Lower leg skin (tissue), 3 donors: ENCODE measurements around the gene INO80B.

ENCODE experiments used
- POLR2A ChIP-seq, 2 donors: fragments of 450-650 bp; IDR thresholded peaks; one replicate each; pipeline ENCODE4 v1.6.1; 2016 to 2017; ENCODE audit warnings: antibody characterized with exemption in 2 of 2, mild to moderate bottlenecking in 1 of 2, moderate library complexity in 1 of 2
- TF ChIP-seq, protein P1 (sequence below), 3 donors: fragments of 450-650 bp; IDR thresholded peaks; one replicate each; pipeline ENCODE4 v1.5.1; 2016; ENCODE audit warnings: antibody characterized with exemption in 3 of 3, mild to moderate bottlenecking in 3 of 3, moderate library complexity in 2 of 3

DNA sequence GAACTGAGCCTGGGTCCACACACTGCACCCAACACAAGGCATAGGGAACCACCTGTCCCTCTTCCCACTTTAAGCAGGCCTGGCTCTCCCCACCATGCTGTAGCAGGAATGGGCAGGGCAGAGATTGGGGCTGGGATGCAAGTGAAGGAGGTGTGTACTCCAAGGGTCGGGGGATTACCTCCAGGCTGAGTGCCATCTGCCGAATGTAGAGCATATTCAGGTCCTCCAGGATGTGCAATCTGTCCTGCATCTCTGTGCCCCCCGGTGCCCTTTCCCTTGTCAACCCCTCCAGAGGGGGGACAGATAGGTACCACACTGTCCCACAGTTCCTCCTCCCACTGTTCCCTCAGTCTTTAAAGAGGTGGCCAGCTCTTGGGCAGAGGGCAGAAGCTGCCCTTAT lies 15.5 kb upstream of the INO80B start:
- no peak for TF ChIP-seq POLR2A (IDR thresholded peaks at IDR 0.05)
- TF ChIP-seq, protein P1, sequence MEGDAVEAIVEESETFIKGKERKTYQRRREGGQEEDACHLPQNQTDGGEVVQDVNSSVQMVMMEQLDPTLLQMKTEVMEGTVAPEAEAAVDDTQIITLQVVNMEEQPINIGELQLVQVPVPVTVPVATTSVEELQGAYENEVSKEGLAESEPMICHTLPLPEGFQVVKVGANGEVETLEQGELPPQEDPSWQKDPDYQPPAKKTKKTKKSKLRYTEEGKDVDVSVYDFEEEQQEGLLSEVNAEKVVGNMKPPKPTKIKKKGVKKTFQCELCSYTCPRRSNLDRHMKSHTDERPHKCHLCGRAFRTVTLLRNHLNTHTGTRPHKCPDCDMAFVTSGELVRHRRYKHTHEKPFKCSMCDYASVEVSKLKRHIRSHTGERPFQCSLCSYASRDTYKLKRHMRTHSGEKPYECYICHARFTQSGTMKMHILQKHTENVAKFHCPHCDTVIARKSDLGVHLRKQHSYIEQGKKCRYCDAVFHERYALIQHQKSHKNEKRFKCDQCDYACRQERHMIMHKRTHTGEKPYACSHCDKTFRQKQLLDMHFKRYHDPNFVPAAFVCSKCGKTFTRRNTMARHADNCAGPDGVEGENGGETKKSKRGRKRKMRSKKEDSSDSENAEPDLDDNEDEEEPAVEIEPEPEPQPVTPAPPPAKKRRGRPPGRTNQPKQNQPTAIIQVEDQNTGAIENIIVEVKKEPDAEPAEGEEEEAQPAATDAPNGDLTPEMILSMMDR (IDR thresholded peaks at IDR 0.05) = no peak
